GM12878 (cell line): ENCODE measurements around the gene RGL1. TPM values are rescaled to one million over a fixed set of nuclear protein-coding genes. Genes with fewer than 3 reads are reported as not detected.

Experiments
- CEBPZ ChIP-seq: fragments of 150-350 bp; IDR thresholded peaks from 2 replicates; pipeline ENCODE4 v1.6.1; 2016; ENCODE audit warnings: low read depth, low read length
- MAX ChIP-seq: IDR thresholded peaks from 2 replicates; pipeline ENCODE4 v1.6.1; 2012; ENCODE audit warnings: low read depth, low read length, improper control_type of control experiment
- SIX5 ChIP-seq: IDR thresholded peaks from 2 replicates; pipeline ENCODE4 v1.6.1; 2011; ENCODE audit warnings: mild to moderate bottlenecking, low read depth, low read length, moderate library complexity; ENCODE audit not compliant: severe bottlenecking
- polyA plus RNA-seq, 11 experiments: library from polyadenylated mRNA; depleted of rRNA in 4 of 11; unstranded in 6 of 11; stranded (reverse) in 5 of 11; fragments of >200 nt; fragmentation: Nextera tagmentation in 4 of 11; fragmentation: Illumina TruSeq in 1 of 11; extraction: Ambion mirVana in 4 of 11; extraction: Trizol in 1 of 11; gene quantifications; 1 replicate in 1 of 11; 2 replicates in 10 of 11; pipeline versions ENCODE4 v1.2.1 to v1.2.3, GENCODE V29; 2011 to 2016; ENCODE audit warnings: inconsistent platforms in 2 of 11, missing spikeins in 2 of 11, low read depth in 1 of 11
- total RNA-seq, 4 experiments: library from RNA; depleted of rRNA in 3 of 4; stranded (reverse); fragments of >200 nt in 3 of 4; fragmentation: Illumina TruSeq in 1 of 4; extraction: Trizol in 1 of 4; gene quantifications; 2 replicates each; pipeline versions ENCODE4 v1.2.1 to v1.2.3, GENCODE V29; 2013 to 2021
- TF ChIP-seq, protein P1 (sequence below): fragments of 450-650 bp; IDR thresholded peaks from 2 replicates; pipeline ENCODE4 v1.6.1; 2017; ENCODE audit warnings: antibody characterized with exemption, mild to moderate bottlenecking, moderate library complexity

The RGL1 gene
- total and polyA plus RNA-seq, 10 of the 15 experiments (the other 5 are each of a cell fraction or from before 2014, with no cell fraction given), result 8.1 to 25.0 (median 19.0) TPM

GRCh38 chr1:183876309-183876708, 71.4 kb downstream of the RGL1 start (continued):
- TF ChIP-seq CEBPZ (no peak), SIX5 (no peak), MAX (no peak)
- TF ChIP-seq, protein P1, sequence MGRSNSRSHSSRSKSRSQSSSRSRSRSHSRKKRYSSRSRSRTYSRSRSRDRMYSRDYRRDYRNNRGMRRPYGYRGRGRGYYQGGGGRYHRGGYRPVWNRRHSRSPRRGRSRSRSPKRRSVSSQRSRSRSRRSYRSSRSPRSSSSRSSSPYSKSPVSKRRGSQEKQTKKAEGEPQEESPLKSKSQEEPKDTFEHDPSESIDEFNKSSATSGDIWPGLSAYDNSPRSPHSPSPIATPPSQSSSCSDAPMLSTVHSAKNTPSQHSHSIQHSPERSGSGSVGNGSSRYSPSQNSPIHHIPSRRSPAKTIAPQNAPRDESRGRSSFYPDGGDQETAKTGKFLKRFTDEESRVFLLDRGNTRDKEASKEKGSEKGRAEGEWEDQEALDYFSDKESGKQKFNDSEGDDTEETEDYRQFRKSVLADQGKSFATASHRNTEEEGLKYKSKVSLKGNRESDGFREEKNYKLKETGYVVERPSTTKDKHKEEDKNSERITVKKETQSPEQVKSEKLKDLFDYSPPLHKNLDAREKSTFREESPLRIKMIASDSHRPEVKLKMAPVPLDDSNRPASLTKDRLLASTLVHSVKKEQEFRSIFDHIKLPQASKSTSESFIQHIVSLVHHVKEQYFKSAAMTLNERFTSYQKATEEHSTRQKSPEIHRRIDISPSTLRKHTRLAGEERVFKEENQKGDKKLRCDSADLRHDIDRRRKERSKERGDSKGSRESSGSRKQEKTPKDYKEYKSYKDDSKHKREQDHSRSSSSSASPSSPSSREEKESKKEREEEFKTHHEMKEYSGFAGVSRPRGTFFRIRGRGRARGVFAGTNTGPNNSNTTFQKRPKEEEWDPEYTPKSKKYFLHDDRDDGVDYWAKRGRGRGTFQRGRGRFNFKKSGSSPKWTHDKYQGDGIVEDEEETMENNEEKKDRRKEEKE, result no peak
